GM12878 (cell line): ENCODE results near the gene CDK5R2. TPM values are rescaled to one million over a fixed set of nuclear protein-coding genes. Genes with fewer than 3 reads are reported as not detected.

Source experiments
- ATAC-seq: fragments of 200-7000 bp; cut with Tn5 transposase; 3 replicates; pipeline ENCODE4 v1.9.1; 2020; ENCODE audit warnings: mild to moderate bottlenecking, moderate library complexity
- BruUV-seq: library from RNA; stranded (reverse); fragments of 400-500 nt; replicated peaks from 2 replicates; lab custom pipeline; 2021; lab: Mats Ljungman, UMichigan
- CTCF ChIA-PET: fragments of 300-600 bp; sonication (Branson Sonifier 250); formaldehyde crosslinking; extraction: SDS; loops from one replicate; lab custom pipeline; 2021; ENCODE audit warnings: inconsistent platforms; lab: Yijun Ruan, JAX
- POLR2A ChIA-PET: fragments of 350-600 bp; formaldehyde crosslinking; extraction: SDS; loops from one replicate; lab custom pipeline; 2021; ENCODE audit warnings: inconsistent platforms; lab: Charles Lee
- RAD21 ChIA-PET: fragments of 300-600 bp; sonication (Branson Sonifier 250); formaldehyde crosslinking; loops from one replicate; lab custom pipeline; 2023; ENCODE audit warnings: antibody characterized with exemption; ENCODE audit not compliant: unreplicated experiment; lab: Charles Lee
- SMC1A ChIA-PET: fragments of 300-600 bp; sonication (Branson Sonifier 250); formaldehyde crosslinking; loops from one replicate; lab custom pipeline; 2023; ENCODE audit not compliant: unreplicated experiment, uncharacterized antibody; lab: Charles Lee
- DNase-seq: peaks from one replicate; pipeline ENCODE4 v3.0.0-alpha.2; 2011; ENCODE audit warnings: low read depth, low spot score
- FAIRE-seq: peaks from 3 replicates; lab custom pipeline; 2011; peaks lifted over from hg19 to GRCh38; lab: Jason Lieb, UNC
- H2AFZ ChIP-seq: 2 replicates; pipeline ENCODE4 v1.6.0; 2011; ENCODE audit warnings: low read depth, low read length, control low read depth; ENCODE audit not compliant: control insufficient read depth
- H3K27ac ChIP-seq: 2 replicates; pipeline ENCODE4 v1.5.1; 2011; ENCODE audit warnings: control low read depth; ENCODE audit not compliant: control insufficient read depth, insufficient read depth
- H3K27me3 ChIP-seq, 2 experiments: replicated peaks in 1 of 2; 2 replicates each; pipeline versions ENCODE4 v1.6.0 to v1.6.1; 2011; ENCODE audit warnings: low read length in 1 of 2; ENCODE audit not compliant: control insufficient read depth in 2 of 2, insufficient read depth in 2 of 2
- H3K36me3 ChIP-seq, 2 experiments: 2 replicates each; pipeline ENCODE4 v1.5.1; 2011; ENCODE audit warnings: low read length in 1 of 2; ENCODE audit not compliant: control insufficient read depth in 2 of 2, insufficient read depth in 2 of 2
- H3K4me1 ChIP-seq: 2 replicates; pipeline ENCODE4 v1.6.1; 2011; ENCODE audit warnings: mild to moderate bottlenecking, low read length, moderate library complexity, mixed read lengths; ENCODE audit not compliant: control insufficient read depth, insufficient read depth
- H3K4me2 ChIP-seq: 2 replicates; pipeline ENCODE4 v1.6.0; 2011; ENCODE audit warnings: control low read depth; ENCODE audit not compliant: control insufficient read depth, insufficient read depth
- H3K4me3 ChIP-seq: fragments of 200-600 bp; sonication (generic); 2 replicates; pipeline ENCODE4 v1.5.1; 2016
- H3K79me2 ChIP-seq: 2 replicates; pipeline ENCODE4 v1.6.0; 2011; ENCODE audit warnings: low read length; ENCODE audit not compliant: control insufficient read depth, insufficient read depth
- H3K9ac ChIP-seq: 2 replicates; pipeline ENCODE4 v1.8.0; 2011; ENCODE audit warnings: low read length, control low read depth, mixed read lengths; ENCODE audit not compliant: control insufficient read depth, insufficient read depth
- H3K9me3 ChIP-seq: replicated peaks from 3 replicates; pipeline ENCODE4 v1.5.1; 2011; ENCODE audit warnings: mild to moderate bottlenecking, low read length; ENCODE audit not compliant: control insufficient read depth, insufficient read depth
- H4K20me1 ChIP-seq: 2 replicates; pipeline ENCODE4 v1.6.0; 2011; ENCODE audit not compliant: control insufficient read depth, insufficient read depth
- CBFB ChIP-seq: IDR thresholded peaks from 2 replicates; pipeline ENCODE4 v1.6.1; 2016; ENCODE audit warnings: antibody characterized with exemption, low read depth
- EED ChIP-seq: sonication (generic); IDR thresholded peaks from 2 replicates; pipeline ENCODE4 v1.6.1; 2016; ENCODE audit warnings: antibody characterized with exemption, low read depth
- ETV6 ChIP-seq, 2 experiments: fragments of 450-650 bp in 1 of 2; IDR thresholded peaks in 1 of 2; conservative IDR thresholded peaks in 1 of 2; 2 replicates each; pipeline ENCODE4 v1.6.1; 2014; ENCODE audit warnings: antibody characterized with exemption in 1 of 2, borderline replicate concordance in 1 of 2, low read depth in 1 of 2, mild to moderate bottlenecking in 1 of 2, moderate library complexity in 1 of 2
- HDGF ChIP-seq: fragments of 450-650 bp; IDR thresholded peaks from 2 replicates; pipeline ENCODE4 v1.6.1; 2016; ENCODE audit warnings: antibody characterized with exemption
- IRF4 ChIP-seq: IDR thresholded peaks from 2 replicates; pipeline ENCODE4 v1.6.1; 2011; ENCODE audit warnings: low read depth, low read length
- MYB ChIP-seq: fragments of 150-350 bp; IDR thresholded peaks from 2 replicates; pipeline ENCODE4 v1.6.1; 2014; ENCODE audit warnings: mild to moderate bottlenecking, low read depth, low read length, borderline replicate concordance
- POLR2AphosphoS5 ChIP-seq: IDR thresholded peaks from 2 replicates; pipeline ENCODE4 v1.6.1; 2011; ENCODE audit warnings: mild to moderate bottlenecking, low read length, inconsistent platforms
- RUNX3 ChIP-seq: IDR thresholded peaks from 2 replicates; pipeline ENCODE4 v1.6.1; 2012; ENCODE audit warnings: low read length, inconsistent platforms
- SREBF1 ChIP-seq: IDR thresholded peaks from 2 replicates; pipeline ENCODE4 v1.6.1; 2012; ENCODE audit warnings: mild to moderate bottlenecking, low read length
- TBL1XR1 ChIP-seq: IDR thresholded peaks from 2 replicates; pipeline ENCODE4 v1.6.1; 2012; ENCODE audit warnings: low read depth, low read length, improper control_type of control experiment
- WGBS: methylation state at CpG from one replicate; pipeline ENCODE4 v1.1.6; 2016; ENCODE audit warnings: low lambda C conversion rate; ENCODE audit not compliant: insufficient replicate concordance, insufficient coverage; ENCODE audit errors: missing lambda C conversion rate; 5-methylcytosine and 5-hydroxymethylcytosine counted together
- in situ Hi-C: fragments of 300-500 bp; cut with MboI; formaldehyde crosslinking; loops from 9 replicates; pipeline ENCODE4 v1.14.3; 2018; ENCODE audit warnings: mixed read lengths
- intact Hi-C: fragments of 100-400 bp; cut with micrococcal nuclease; formaldehyde crosslinking; loops from one replicate; pipeline ENCODE4 v1.14.2; 2022; ENCODE audit not compliant: unreplicated experiment
- polyA plus RNA-seq, 11 experiments: library from polyadenylated mRNA; depleted of rRNA in 4 of 11; unstranded in 6 of 11; stranded (reverse) in 5 of 11; fragments of >200 nt; fragmentation: Nextera tagmentation in 4 of 11; fragmentation: Illumina TruSeq in 1 of 11; extraction: Ambion mirVana in 4 of 11; extraction: Trizol in 1 of 11; gene quantifications; 1 replicate in 1 of 11; 2 replicates in 10 of 11; pipeline versions ENCODE4 v1.2.1 to v1.2.3, GENCODE V29; 2011 to 2016; ENCODE audit warnings: inconsistent platforms in 2 of 11, missing spikeins in 2 of 11, low read depth in 1 of 11
- total RNA-seq, 4 experiments: library from RNA; depleted of rRNA in 3 of 4; stranded (reverse); fragments of >200 nt in 3 of 4; fragmentation: Illumina TruSeq in 1 of 4; extraction: Trizol in 1 of 4; gene quantifications; 2 replicates each; pipeline versions ENCODE4 v1.2.1 to v1.2.3, GENCODE V29; 2013 to 2021
- TF ChIP-seq, protein P1 (sequence below): IDR thresholded peaks from 2 replicates; pipeline ENCODE4 v1.6.1; 2012; ENCODE audit warnings: mild to moderate bottlenecking, low read depth, low read length
- TF ChIP-seq, protein P2 (sequence below): fragments of 450-650 bp; IDR thresholded peaks from 2 replicates; pipeline ENCODE4 v1.6.1; 2017; ENCODE audit warnings: borderline replicate concordance

The CDK5R2 gene
- total and polyA plus RNA-seq, 10 of the 15 experiments (the other 5 are each of a cell fraction or from before 2014, with no cell fraction given) = not detected

DNA sequence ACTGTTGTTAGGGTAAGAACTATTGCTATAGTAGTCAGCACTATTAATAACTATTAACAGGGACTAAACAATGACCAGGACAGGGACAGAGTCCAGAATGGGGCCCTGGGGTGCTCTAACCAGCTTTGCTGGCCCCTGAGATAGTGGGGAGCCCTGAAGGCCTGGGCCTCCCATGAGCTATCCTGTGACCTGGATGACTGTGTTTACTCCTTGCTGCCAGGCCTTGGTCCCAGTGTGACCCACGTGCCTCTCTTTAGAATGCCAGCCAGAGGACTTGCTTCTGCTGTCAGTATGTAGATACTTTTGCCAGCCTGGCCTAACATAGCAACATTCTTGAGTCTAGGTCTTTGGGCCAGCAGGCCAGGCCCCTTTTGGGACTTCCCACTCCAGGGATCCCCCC lies 11.4 kb downstream of the CDK5R2 start:
- Histone ChIP-seq H3K27ac (no peak overlapping the region), H4K20me1 (no peaks in the 10 kb centered on the region), H3K9ac (no peak overlapping the region), H3K4me1 (no peaks in the 10 kb centered on the region), H3K79me2 (no peaks in the 10 kb centered on the region), H3K4me2 (no peak overlapping the region), H3K4me3 (no peak overlapping the region), H3K27me3 (no peaks in the 10 kb centered on the region; a peak in 2 of 4 replicates), H2AFZ (no peak overlapping the region), H3K36me3 (no peaks in the 10 kb centered on the region), H3K9me3 (no peaks in the 10 kb centered on the region)
- WGBS = 0% methylated on average over 1 of the region's 1 CpG
- in situ Hi-C loops (no loop called here), intact Hi-C loops (no loop called here)
- TF ChIP-seq RUNX3 = no peak
- ChIA-PET RAD21 (no interaction called here), POLR2A (no interaction called here), SMC1A (no interaction called here), CTCF (no interaction called here)
- no peak for ATAC-seq
- no peak for DNase-seq
- no TSS peak for BruUV-seq
- FAIRE-seq = no peak

DNA sequence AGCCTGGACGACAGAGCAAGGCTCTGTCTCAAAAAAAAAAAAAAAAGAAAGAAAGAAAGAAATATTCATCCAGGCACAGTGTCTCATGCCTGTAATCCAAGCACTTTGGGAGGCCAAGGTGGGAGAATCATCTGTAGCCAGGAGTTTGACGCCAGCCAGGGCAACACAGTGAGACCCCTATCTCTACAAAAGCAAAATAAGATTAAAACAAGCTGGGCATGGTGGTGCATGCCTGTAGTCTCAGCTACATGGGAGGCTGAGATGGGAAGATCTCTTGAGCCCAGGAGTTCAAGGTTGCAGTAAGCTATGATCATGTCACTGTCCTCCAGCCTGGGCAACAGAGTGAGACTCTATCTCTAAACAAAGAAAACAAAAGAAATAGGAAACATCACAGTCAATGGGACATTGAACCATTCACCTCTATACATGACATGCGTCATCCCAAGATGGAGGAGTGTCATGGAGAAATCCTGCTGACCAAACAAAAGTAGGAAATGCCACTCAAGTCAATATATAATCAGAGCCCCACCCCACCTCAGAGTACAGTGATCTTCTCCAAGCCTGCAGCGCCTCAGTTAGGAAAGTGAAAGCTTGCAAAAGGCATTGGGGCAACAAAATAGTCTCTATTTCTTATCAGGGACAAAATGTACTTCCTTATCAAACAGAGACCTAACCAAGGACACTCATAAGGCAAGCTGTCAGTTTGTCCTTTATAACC lies 15.8 kb downstream of the CDK5R2 start:
- Histone ChIP-seq H3K4me2 (no peak overlapping the region), H2AFZ (no peak overlapping the region), H3K36me3 (no peaks in the 10 kb centered on the region), H3K27me3 (no peaks in the 10 kb centered on the region; a peak in 3 of 4 replicates), H3K9me3 (no peaks in the 10 kb centered on the region), H3K4me3 (no peak overlapping the region), H3K27ac (no peak overlapping the region), H4K20me1 (no peaks in the 10 kb centered on the region; the same call in 1 of the 2 replicates), H3K4me1 (no peaks in the 10 kb centered on the region; the same call in 1 of the 2 replicates), H3K79me2 (no peaks in the 10 kb centered on the region), H3K9ac (no peak overlapping the region)
- WGBS = 21% methylated on average over 3 of the region's 4 CpGs
- FAIRE-seq (no peak), DNase-seq (no peak), ATAC-seq (no peak)
- TF ChIP-seq, protein P1, sequence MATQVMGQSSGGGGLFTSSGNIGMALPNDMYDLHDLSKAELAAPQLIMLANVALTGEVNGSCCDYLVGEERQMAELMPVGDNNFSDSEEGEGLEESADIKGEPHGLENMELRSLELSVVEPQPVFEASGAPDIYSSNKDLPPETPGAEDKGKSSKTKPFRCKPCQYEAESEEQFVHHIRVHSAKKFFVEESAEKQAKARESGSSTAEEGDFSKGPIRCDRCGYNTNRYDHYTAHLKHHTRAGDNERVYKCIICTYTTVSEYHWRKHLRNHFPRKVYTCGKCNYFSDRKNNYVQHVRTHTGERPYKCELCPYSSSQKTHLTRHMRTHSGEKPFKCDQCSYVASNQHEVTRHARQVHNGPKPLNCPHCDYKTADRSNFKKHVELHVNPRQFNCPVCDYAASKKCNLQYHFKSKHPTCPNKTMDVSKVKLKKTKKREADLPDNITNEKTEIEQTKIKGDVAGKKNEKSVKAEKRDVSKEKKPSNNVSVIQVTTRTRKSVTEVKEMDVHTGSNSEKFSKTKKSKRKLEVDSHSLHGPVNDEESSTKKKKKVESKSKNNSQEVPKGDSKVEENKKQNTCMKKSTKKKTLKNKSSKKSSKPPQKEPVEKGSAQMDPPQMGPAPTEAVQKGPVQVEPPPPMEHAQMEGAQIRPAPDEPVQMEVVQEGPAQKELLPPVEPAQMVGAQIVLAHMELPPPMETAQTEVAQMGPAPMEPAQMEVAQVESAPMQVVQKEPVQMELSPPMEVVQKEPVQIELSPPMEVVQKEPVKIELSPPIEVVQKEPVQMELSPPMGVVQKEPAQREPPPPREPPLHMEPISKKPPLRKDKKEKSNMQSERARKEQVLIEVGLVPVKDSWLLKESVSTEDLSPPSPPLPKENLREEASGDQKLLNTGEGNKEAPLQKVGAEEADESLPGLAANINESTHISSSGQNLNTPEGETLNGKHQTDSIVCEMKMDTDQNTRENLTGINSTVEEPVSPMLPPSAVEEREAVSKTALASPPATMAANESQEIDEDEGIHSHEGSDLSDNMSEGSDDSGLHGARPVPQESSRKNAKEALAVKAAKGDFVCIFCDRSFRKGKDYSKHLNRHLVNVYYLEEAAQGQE = no peak
- TF ChIP-seq ETV6 (conservative IDR thresholded peaks at IDR 0.05 in 1 of 2, IDR thresholded peaks at IDR 0.05 in 1 of 2; ENCODE audit: borderline replicate concordance in 1 of 2, low read depth in 1 of 2) (no peak), POLR2AphosphoS5 (no peak), IRF4 (no peak), EED (no peak), CBFB (no peak), MYB (no peak), SREBF1 (no peak), HDGF (no peak), TBL1XR1 (no peak)
- TF ChIP-seq, protein P2, sequence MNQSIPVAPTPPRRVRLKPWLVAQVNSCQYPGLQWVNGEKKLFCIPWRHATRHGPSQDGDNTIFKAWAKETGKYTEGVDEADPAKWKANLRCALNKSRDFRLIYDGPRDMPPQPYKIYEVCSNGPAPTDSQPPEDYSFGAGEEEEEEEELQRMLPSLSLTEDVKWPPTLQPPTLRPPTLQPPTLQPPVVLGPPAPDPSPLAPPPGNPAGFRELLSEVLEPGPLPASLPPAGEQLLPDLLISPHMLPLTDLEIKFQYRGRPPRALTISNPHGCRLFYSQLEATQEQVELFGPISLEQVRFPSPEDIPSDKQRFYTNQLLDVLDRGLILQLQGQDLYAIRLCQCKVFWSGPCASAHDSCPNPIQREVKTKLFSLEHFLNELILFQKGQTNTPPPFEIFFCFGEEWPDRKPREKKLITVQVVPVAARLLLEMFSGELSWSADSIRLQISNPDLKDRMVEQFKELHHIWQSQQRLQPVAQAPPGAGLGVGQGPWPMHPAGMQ = no peak
- CTCF ChIA-PET = interaction anchor here (0.7 to 5.4 kb wide), 6 partner anchors 21 to 129 kb away, joined by 3 to 43 read pairs (median 4); no protein-coding TSS in a partner anchor
- RAD21 ChIA-PET = interaction anchor here (0.8 to 2.1 kb wide), 2 partner anchors 77 to 78 kb away, joined by 3 to 7 read pairs; no protein-coding TSS in a partner anchor
- intact Hi-C loops = no loop called here
- SMC1A ChIA-PET = interaction anchor here (0.8 to 2.1 kb wide), 4 partner anchors 17 to 179 kb away, joined by 3 to 5 read pairs (median 3); no protein-coding TSS in a partner anchor
- POLR2A ChIA-PET = no interaction called here
- in situ Hi-C loops = no loop called here
- no TSS peak for BruUV-seq
